Natural killer cell (primary cell): ENCODE measurements around the gene HSD17B2. TPM values are rescaled to one million over a fixed set of nuclear protein-coding genes. Genes with fewer than 3 reads are reported as not detected.

Source experiments
- ATAC-seq, 3 donors: fragments of 150-1000 bp in 2 of 3; fragments of 200-7000 bp in 1 of 3; cut with Tn5 transposase; 1 replicate in 1 of 3; 2 replicates in 2 of 3; pipeline ENCODE4 v1.10.0; 2021; ENCODE audit warnings: mild to moderate bottlenecking in 2 of 3, moderate library complexity in 2 of 3
- DNase-seq, 2 donors: peaks; one replicate each; pipeline versions ENCODE4 v3.0.0 to v3.0.0-alpha.2; 2013 to 2021; ENCODE audit warnings: mixed read lengths in 1 of 2
- H3K27ac ChIP-seq: one replicate; pipeline ENCODE4 v1.5.1; 2013; ENCODE audit warnings: mild to moderate bottlenecking, low read length
- H3K27me3 ChIP-seq: one replicate; pipeline ENCODE4 v1.6.1; 2013; ENCODE audit warnings: low read length; ENCODE audit not compliant: control insufficient read depth, insufficient read depth
- H3K36me3 ChIP-seq: one replicate; pipeline ENCODE4 v1.6.1; 2013; ENCODE audit warnings: low read length; ENCODE audit not compliant: control insufficient read depth, insufficient read depth
- H3K4me1 ChIP-seq: one replicate; pipeline ENCODE4 v1.6.1; 2013; ENCODE audit warnings: low read length; ENCODE audit not compliant: control insufficient read depth, insufficient read depth
- H3K4me3 ChIP-seq: one replicate; pipeline ENCODE4 v1.5.1; 2013; ENCODE audit warnings: low read length
- H3K9me3 ChIP-seq: one replicate; pipeline ENCODE4 v1.6.1; 2013; ENCODE audit warnings: low read length; ENCODE audit not compliant: control insufficient read depth, insufficient read depth
- H3K27ac Mint-ChIP-seq, 2 donors: one replicate each; pipeline ENCODE4 v1.8.0; 2022; ENCODE audit warnings: mild to moderate bottlenecking in 2 of 2, mixed read lengths in 2 of 2, moderate library complexity in 1 of 2
- H3K27me3 Mint-ChIP-seq, 2 donors: one replicate each; pipeline ENCODE4 v1.8.0; 2022; ENCODE audit warnings: low read depth in 2 of 2, mixed read lengths in 2 of 2
- H3K36me3 Mint-ChIP-seq: one replicate; pipeline ENCODE4 v1.8.0; 2022; ENCODE audit warnings: mixed read lengths
- H3K4me1 Mint-ChIP-seq, 2 donors: one replicate each; pipeline ENCODE4 v1.8.0; 2022; ENCODE audit warnings: mixed read lengths in 2 of 2
- H3K4me3 Mint-ChIP-seq: one replicate; pipeline ENCODE4 v1.8.0; 2022; ENCODE audit warnings: mild to moderate bottlenecking, moderate library complexity, mixed read lengths
- H3K9me3 Mint-ChIP-seq, 2 donors: one replicate each; pipeline ENCODE4 v1.8.0; 2022; ENCODE audit warnings: mixed read lengths in 2 of 2
- WGBS: methylation state at CpG from one replicate; pipeline ENCODE4 v1.1.7; 2013; ENCODE audit warnings: missing lambda C conversion rate; ENCODE audit not compliant: insufficient coverage; 5-methylcytosine and 5-hydroxymethylcytosine counted together
- intact Hi-C: fragments of 100-400 bp; cut with micrococcal nuclease; formaldehyde crosslinking; loops from one replicate; pipeline ENCODE4 v1.14.2; 2022
- total RNA-seq, 4 donors: library from RNA; stranded (reverse); fragments of 120-200 nt in 1 of 4; gene quantifications; one replicate each; pipeline versions ENCODE4 v1.2.3 to v1.2.4, GENCODE V29; 2013 to 2022
- TF ChIP-seq, protein P1 (sequence below): fragments of 200-600 bp; IDR thresholded peaks from one replicate; pipeline ENCODE4 v1.8.0; 2022; ENCODE audit warnings: antibody characterized with exemption

Gene HSD17B2
- total RNA-seq, 3 donors from 2014 or later (not counting 1 experiment from before 2014, with no cell fraction given) = not detected

DNA sequence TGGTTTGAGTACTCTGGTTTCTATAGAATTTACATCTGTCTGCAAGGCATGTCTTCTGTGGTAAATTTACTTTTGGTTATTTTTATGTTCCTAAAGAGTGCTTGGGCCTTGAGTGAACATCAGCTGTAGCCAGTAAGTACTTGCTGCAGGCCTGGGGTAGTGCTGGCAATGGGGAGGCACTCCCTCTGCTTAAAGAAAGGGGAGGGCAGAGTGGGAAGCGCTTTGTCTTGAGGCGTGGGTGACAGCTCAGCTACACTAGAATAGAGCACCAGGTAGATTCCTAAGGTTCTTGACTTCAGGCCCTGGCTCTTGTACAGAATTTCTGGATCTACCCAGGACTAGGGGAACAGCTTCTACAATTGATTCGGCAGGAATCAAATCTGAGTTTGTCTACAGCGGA is 84.4 kb downstream of the HSD17B2 start:
- DNase-seq (no peak), ATAC-seq (no peak)
- intact Hi-C loops = no loop called here
- Mint-ChIP-seq H3K9me3 (no peaks in the 10 kb centered on the region), H3K4me3 (no peak overlapping the region), H3K27ac (no peak overlapping the region), H3K4me1 (no peaks in the 10 kb centered on the region), H3K36me3 (no peaks in the 10 kb centered on the region), H3K27me3 (peaks cover 0 to 13% of the 10 kb centered on the region in 2 donors)
- Histone ChIP-seq H3K36me3 (no peaks in the 10 kb centered on the region), H3K4me1 (no peaks in the 10 kb centered on the region), H3K4me3 (no peak overlapping the region), H3K27me3 (no peaks in the 10 kb centered on the region), H3K9me3 (no peaks in the 10 kb centered on the region), H3K27ac (no peak overlapping the region)
- 86% methylated on average over 4 of the region's 4 CpGs for WGBS
- TF ChIP-seq, protein P1, sequence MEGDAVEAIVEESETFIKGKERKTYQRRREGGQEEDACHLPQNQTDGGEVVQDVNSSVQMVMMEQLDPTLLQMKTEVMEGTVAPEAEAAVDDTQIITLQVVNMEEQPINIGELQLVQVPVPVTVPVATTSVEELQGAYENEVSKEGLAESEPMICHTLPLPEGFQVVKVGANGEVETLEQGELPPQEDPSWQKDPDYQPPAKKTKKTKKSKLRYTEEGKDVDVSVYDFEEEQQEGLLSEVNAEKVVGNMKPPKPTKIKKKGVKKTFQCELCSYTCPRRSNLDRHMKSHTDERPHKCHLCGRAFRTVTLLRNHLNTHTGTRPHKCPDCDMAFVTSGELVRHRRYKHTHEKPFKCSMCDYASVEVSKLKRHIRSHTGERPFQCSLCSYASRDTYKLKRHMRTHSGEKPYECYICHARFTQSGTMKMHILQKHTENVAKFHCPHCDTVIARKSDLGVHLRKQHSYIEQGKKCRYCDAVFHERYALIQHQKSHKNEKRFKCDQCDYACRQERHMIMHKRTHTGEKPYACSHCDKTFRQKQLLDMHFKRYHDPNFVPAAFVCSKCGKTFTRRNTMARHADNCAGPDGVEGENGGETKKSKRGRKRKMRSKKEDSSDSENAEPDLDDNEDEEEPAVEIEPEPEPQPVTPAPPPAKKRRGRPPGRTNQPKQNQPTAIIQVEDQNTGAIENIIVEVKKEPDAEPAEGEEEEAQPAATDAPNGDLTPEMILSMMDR = no peak

DNA sequence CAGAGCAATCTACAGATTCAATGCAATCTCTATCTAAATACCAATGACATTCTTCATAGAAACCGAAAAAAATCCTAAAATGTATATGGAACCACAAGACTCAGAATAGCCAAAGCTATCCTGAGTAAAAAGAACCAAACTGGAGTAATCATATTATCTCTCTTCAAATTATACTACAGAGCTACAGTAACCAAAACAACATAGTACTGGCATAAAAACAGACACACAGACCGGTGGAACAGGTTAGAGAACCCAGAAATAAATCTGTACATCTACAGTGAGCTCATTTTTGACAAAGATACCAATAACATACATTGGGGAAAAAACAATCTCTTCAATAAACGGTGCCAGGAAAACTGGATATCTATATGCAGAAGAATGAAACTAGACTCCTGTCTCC is 89.6 kb downstream of the HSD17B2 start:
- H3K4me3 ChIP-seq = no peak overlapping the region
- H3K27ac ChIP-seq = no peak overlapping the region
- H3K27ac Mint-ChIP-seq = no peak overlapping the region
- H3K4me1 Mint-ChIP-seq = no peaks in the 10 kb centered on the region
- no peaks in the 10 kb centered on the region for H3K27me3 ChIP-seq
- H3K4me3 Mint-ChIP-seq = no peak overlapping the region
- no peak for ATAC-seq
- no peak for DNase-seq
- H3K36me3 ChIP-seq = no peaks in the 10 kb centered on the region
- no peaks in the 10 kb centered on the region for H3K4me1 ChIP-seq
- no peaks in the 10 kb centered on the region for H3K9me3 ChIP-seq
- 92% methylated on average over 3 of the region's 3 CpGs for WGBS
- H3K9me3 Mint-ChIP-seq = no peaks in the 10 kb centered on the region
- no peaks in the 10 kb centered on the region for H3K36me3 Mint-ChIP-seq
- H3K27me3 Mint-ChIP-seq = peaks cover 3 to 13% of the 10 kb centered on the region in 2 donors
- TF ChIP-seq, protein P1 = no peak
- intact Hi-C loops = no loop called here

DNA sequence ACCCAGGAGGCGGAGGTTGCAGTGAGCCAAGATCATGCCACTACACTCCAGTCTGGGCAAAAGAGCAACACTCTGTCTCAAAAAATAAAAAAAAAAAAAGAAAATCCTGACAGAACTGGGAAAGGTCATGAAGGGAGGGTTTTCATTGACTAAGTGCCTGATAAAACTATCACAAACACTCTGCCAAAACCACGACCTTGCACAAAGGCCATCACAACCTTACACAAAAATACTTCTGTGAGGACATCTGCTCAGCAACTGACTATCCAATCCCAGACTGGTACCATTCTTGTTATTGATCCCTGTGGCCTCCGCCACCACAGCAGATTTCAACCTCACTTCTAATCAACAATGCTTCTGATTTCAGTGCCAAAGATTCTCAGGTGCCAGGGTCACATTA is 94.8 kb downstream of the HSD17B2 start:
- TF ChIP-seq, protein P1 = no peak
- no peaks in the 10 kb centered on the region for H3K9me3 ChIP-seq
- H3K4me3 ChIP-seq = no peak overlapping the region
- peaks cover 4% of the 10 kb centered on the region for H3K4me1 ChIP-seq
- 86% methylated on average over 3 of the region's 3 CpGs for WGBS
- no peaks in the 10 kb centered on the region for H3K9me3 Mint-ChIP-seq
- H3K4me1 Mint-ChIP-seq = peaks cover 9% of the 10 kb centered on the region in 2 donors
- no peak overlapping the region for H3K27ac ChIP-seq
- H3K27me3 Mint-ChIP-seq = peaks cover 0 to 3% of the 10 kb centered on the region in 2 donors
- H3K27ac Mint-ChIP-seq = no peak overlapping the region
- no peaks in the 10 kb centered on the region for H3K27me3 ChIP-seq
- intact Hi-C loops = no loop called here
- no peak overlapping the region for H3K4me3 Mint-ChIP-seq
- DNase-seq (no peak), ATAC-seq (no peak)
- no peaks in the 10 kb centered on the region for H3K36me3 ChIP-seq
- no peaks in the 10 kb centered on the region for H3K36me3 Mint-ChIP-seq

DNA sequence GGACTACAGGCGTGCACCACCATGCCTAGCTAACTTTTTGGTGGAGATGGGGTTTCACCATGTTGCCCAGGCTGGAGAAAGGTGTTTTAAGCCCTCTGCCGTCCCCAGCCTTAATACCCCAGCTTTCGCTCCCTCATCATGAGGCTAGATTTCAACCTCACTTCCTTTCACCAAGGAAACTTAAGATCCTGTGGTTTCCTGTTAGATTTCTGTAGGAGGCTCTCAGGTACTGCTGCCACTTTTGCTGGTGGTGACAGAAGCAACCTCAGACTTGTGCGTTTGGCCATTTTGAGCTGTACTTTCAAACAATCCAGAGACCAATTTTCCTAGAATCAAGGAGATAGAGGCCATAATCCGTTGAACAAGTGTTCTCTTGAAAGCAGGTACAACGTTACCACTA is 98.7 kb downstream of the HSD17B2 start:
- Mint-ChIP-seq H3K4me3 (no peak overlapping the region), H3K9me3 (no peaks in the 10 kb centered on the region), H3K27ac (no peak overlapping the region), H3K27me3 (no peaks in the 10 kb centered on the region), H3K4me1 (peaks cover 9 to 11% of the 10 kb centered on the region in 2 donors), H3K36me3 (peaks cover 2% of the 10 kb centered on the region)
- intact Hi-C loops = no loop called here
- peaks cover 4% of the 10 kb centered on the region for H3K4me1 ChIP-seq
- no peak overlapping the region for H3K4me3 ChIP-seq
- 50% methylated on average over 4 of the region's 6 CpGs for WGBS
- DNase-seq = peak in 1 of 2 donors; percentile 39
- H3K36me3 ChIP-seq = no peaks in the 10 kb centered on the region
- no peaks in the 10 kb centered on the region for H3K27me3 ChIP-seq
- no peak overlapping the region for H3K27ac ChIP-seq
- TF ChIP-seq, protein P1 = no peak
- H3K9me3 ChIP-seq = no peaks in the 10 kb centered on the region
- no peak for ATAC-seq
